Smooth muscle cell (in vitro differentiated cells): Measurements from ENCODE around the gene GPR108. TPM values are rescaled to one million over a fixed set of nuclear protein-coding genes. Genes with fewer than 3 reads are reported as not detected.
A peak's percentile ranks its signal among the peaks of the same experiment; 100 is the strongest.

ENCODE experiments used
- DNase-seq: peaks from one replicate; lab custom pipeline; 2025; ENCODE audit not compliant: unreplicated experiment; lab: John Stamatoyannopoulos, UW
- H2AFZ ChIP-seq: fragments of 200-600 bp; sonication (generic); 2 replicates; pipeline ENCODE4 v1.6.0; 2016; ENCODE audit warnings: antibody characterized with exemption, low read depth, mild to moderate bottlenecking
- H3F3A ChIP-seq: fragments of 200-600 bp; sonication (generic); 2 replicates; pipeline ENCODE4 v1.6.0; 2017; ENCODE audit warnings: antibody characterized with exemption, low read depth
- H3K27ac ChIP-seq: fragments of 200-600 bp; sonication (generic); 2 replicates; pipeline ENCODE4 v1.5.1; 2016; ENCODE audit warnings: low read depth, mild to moderate bottlenecking
- H3K27me3 ChIP-seq: fragments of 200-600 bp; sonication (generic); 2 replicates; pipeline ENCODE4 v1.6.1; 2016; ENCODE audit warnings: low read depth, mild to moderate bottlenecking
- H3K36me3 ChIP-seq: fragments of 200-600 bp; sonication (generic); 2 replicates; pipeline ENCODE4 v1.5.1; 2016; ENCODE audit warnings: low read depth
- H3K4me1 ChIP-seq: fragments of 200-600 bp; sonication (generic); 2 replicates; pipeline ENCODE4 v1.5.1; 2016; ENCODE audit warnings: low read depth
- H3K4me2 ChIP-seq: fragments of 200-600 bp; sonication (generic); 2 replicates; pipeline ENCODE4 v1.6.0; 2016; ENCODE audit warnings: mild to moderate bottlenecking
- H3K4me3 ChIP-seq: fragments of 200-600 bp; sonication (generic); 2 replicates; pipeline ENCODE4 v1.5.1; 2016; ENCODE audit warnings: mild to moderate bottlenecking
- H3K79me2 ChIP-seq: fragments of 200-600 bp; sonication (generic); 2 replicates; pipeline ENCODE4 v1.6.0; 2016; ENCODE audit warnings: low read depth, mild to moderate bottlenecking
- H3K9ac ChIP-seq: fragments of 200-600 bp; sonication (generic); 2 replicates; pipeline ENCODE4 v1.6.0; 2016; ENCODE audit warnings: low read depth
- H3K9me3 ChIP-seq: fragments of 200-600 bp; sonication (generic); replicated peaks from 2 replicates; pipeline ENCODE4 v1.5.1; 2016; ENCODE audit warnings: low read depth
- H4K20me1 ChIP-seq: fragments of 200-600 bp; sonication (generic); 2 replicates; pipeline ENCODE4 v1.6.0; 2016; ENCODE audit warnings: low read depth
- WGBS: methylation state at CpG from one replicate; pipeline ENCODE4 v1.1.7; 2016; ENCODE audit warnings: low lambda C conversion rate; 5-methylcytosine and 5-hydroxymethylcytosine counted together
- polyA plus RNA-seq: library from polyadenylated mRNA; unstranded; fragments of >200 nt; fragmentation: Nextera tagmentation; extraction: Ambion mirVana; gene quantifications from 2 replicates; pipeline ENCODE4 v1.2.1, GENCODE V29; 2016
- total RNA-seq: library from RNA; depleted of rRNA; stranded (reverse); fragments of >200 nt; gene quantifications from 2 replicates; pipeline ENCODE4 v1.2.3, GENCODE V29; 2014
- TF ChIP-seq, protein P1 (sequence below): fragments of 200-600 bp; sonication (generic); IDR thresholded peaks from 2 replicates; pipeline ENCODE4 v1.5.1; 2017; ENCODE audit warnings: borderline replicate concordance, mild to moderate bottlenecking, antibody characterized with exemption; ENCODE audit not compliant: insufficient read depth, poor library complexity, severe bottlenecking

GPR108 gene
- 34.4 and 51.3 TPM in 2 replicates for total RNA-seq
- 62.1 and 75.1 TPM in 2 replicates for polyA plus RNA-seq

- DNase-seq = peak; percentile 96
- Histone ChIP-seq H3K4me1 (peaks cover 34% of the 10 kb centered on the region), H3F3A (peaks cover 30% of the 10 kb centered on the region), H3K36me3 (no peaks in the 10 kb centered on the region), H3K27me3 (no peaks in the 10 kb centered on the region), H3K27ac (peak within 1 kb of the TSS; percentile 92), H3K4me2 (peak within 1 kb of the TSS; percentile 91), H3K4me3 (peak within 1 kb of the TSS; percentile 80), H3K79me2 (peaks cover 27% of the 10 kb centered on the region), H4K20me1 (peaks cover 17% of the 10 kb centered on the region), H3K9ac (peak within 1 kb of the TSS; percentile 95), H3K9me3 (no peaks in the 10 kb centered on the region), H2AFZ (peak within 1 kb of the TSS; percentile 43)
- WGBS = under 1% methylated on average over 40 of the region's 55 CpGs
- TF ChIP-seq, protein P1, sequence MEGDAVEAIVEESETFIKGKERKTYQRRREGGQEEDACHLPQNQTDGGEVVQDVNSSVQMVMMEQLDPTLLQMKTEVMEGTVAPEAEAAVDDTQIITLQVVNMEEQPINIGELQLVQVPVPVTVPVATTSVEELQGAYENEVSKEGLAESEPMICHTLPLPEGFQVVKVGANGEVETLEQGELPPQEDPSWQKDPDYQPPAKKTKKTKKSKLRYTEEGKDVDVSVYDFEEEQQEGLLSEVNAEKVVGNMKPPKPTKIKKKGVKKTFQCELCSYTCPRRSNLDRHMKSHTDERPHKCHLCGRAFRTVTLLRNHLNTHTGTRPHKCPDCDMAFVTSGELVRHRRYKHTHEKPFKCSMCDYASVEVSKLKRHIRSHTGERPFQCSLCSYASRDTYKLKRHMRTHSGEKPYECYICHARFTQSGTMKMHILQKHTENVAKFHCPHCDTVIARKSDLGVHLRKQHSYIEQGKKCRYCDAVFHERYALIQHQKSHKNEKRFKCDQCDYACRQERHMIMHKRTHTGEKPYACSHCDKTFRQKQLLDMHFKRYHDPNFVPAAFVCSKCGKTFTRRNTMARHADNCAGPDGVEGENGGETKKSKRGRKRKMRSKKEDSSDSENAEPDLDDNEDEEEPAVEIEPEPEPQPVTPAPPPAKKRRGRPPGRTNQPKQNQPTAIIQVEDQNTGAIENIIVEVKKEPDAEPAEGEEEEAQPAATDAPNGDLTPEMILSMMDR = no peak
Measured at GRCh38 chr19:6737284-6737872, at the start of gene GPR108. TSS of gene GPR108 (minus strand) at chr19:6737580. CDS start at chr19:6737576, 4 bp downstream.

- no peaks in the 10 kb centered on the region for H3K36me3 ChIP-seq
- H4K20me1 ChIP-seq = no peaks in the 10 kb centered on the region
- H3K9me3 ChIP-seq = no peaks in the 10 kb centered on the region
- no peak overlapping the region for H3K9ac ChIP-seq
- no peaks in the 10 kb centered on the region for H3F3A ChIP-seq
- TF ChIP-seq, protein P1 = no peak
- no peak overlapping the region for H3K4me2 ChIP-seq
- H2AFZ ChIP-seq = no peak overlapping the region
- no peak overlapping the region for H3K4me3 ChIP-seq
- H3K4me1 ChIP-seq = no peaks in the 10 kb centered on the region
- H3K27me3 ChIP-seq = no peaks in the 10 kb centered on the region
- H3K79me2 ChIP-seq = no peaks in the 10 kb centered on the region
- no peak for DNase-seq
- 80% methylated on average over 4 of the region's 4 CpGs for WGBS
- H3K27ac ChIP-seq = no peak overlapping the region
Measured at GRCh38 chr19:6779206-6779605, 41.8 kb upstream of the GPR108 start.

DNA sequence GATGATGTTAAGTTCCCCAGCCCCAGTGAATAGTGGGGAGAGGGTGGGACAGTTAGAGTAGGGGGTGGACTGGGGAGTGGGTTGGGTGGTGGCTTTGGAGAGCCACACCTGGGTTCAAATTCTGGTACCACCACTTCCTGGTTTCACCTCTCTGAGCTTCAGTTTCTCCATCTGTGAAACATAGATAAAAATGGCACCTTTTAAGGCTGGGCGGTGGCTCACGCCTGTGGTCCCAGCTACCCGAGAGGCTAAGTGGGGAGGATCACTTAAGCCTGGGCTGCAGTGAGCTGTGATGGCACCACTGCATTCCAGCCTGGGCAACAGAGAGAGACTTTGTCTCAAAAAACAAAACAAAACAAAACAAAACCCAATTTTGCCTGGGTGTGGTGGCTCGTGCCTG is 41.0 kb upstream of the GPR108 start:
- Histone ChIP-seq H3K9me3 (no peaks in the 10 kb centered on the region), H3K4me3 (no peak overlapping the region), H3F3A (no peaks in the 10 kb centered on the region), H2AFZ (no peak overlapping the region), H3K27me3 (no peaks in the 10 kb centered on the region), H3K4me2 (no peak overlapping the region), H3K79me2 (no peaks in the 10 kb centered on the region), H3K36me3 (no peaks in the 10 kb centered on the region), H3K9ac (no peak overlapping the region), H4K20me1 (no peaks in the 10 kb centered on the region), H3K4me1 (no peaks in the 10 kb centered on the region), H3K27ac (no peak overlapping the region)
- WGBS = 89% methylated on average over 4 of the region's 4 CpGs
- no peak for DNase-seq
- TF ChIP-seq, protein P1 = no peak

GRCh38 chr19:6777434-6777833 is 40.1 kb upstream of the GPR108 start:
- no peak overlapping the region for H3K27ac ChIP-seq
- 73% methylated on average over 2 of the region's 2 CpGs for WGBS

More at GRCh38 chr19:6777434-6777833, 40.1 kb upstream of the GPR108 start:
- no peaks in the 10 kb centered on the region for H3K4me1 ChIP-seq
- DNase-seq = no peak
- no peaks in the 10 kb centered on the region for H3K36me3 ChIP-seq
- TF ChIP-seq, protein P1 = no peak
- H4K20me1 ChIP-seq = no peaks in the 10 kb centered on the region
- no peaks in the 10 kb centered on the region for H3K27me3 ChIP-seq
- no peak overlapping the region for H2AFZ ChIP-seq
- H3K4me2 ChIP-seq = no peak overlapping the region
- H3F3A ChIP-seq = no peaks in the 10 kb centered on the region
- no peaks in the 10 kb centered on the region for H3K9me3 ChIP-seq
- no peaks in the 10 kb centered on the region for H3K79me2 ChIP-seq
- no peak overlapping the region for H3K4me3 ChIP-seq
- H3K9ac ChIP-seq = no peak overlapping the region
